ENCODE results near the gene TMEM187. TPM values are rescaled to one million over a fixed set of nuclear protein-coding genes. Genes with fewer than 3 reads are reported as not detected.

The TMEM187 gene
- total and polyA plus RNA-seq, 10 donors: 2.0 to 12.2 (median 5.6) TPM

GRCh38 chrX:153966841-153967535 is 5.6 kb upstream of the TMEM187 start:
- intact Hi-C loops (cut with DNase I; ENCODE audit: low total_unique reads): no loop called here
- Histone ChIP-seq H3K4me1 (peaks cover 20 to 68% (median 50%) of the 10 kb centered on the region in 6 donors), H3K27ac (peak overlapping the region; percentile 57 to 100 (median 98)), H3K4me3 (peak overlapping the region in 5 of 8 donors; percentile 13 to 97 (median 74)), H3K27me3 (replicated peaks in 1 of 7) (no peaks in the 10 kb centered on the region), H3K36me3 (peaks cover 0 to 30% (median 23%) of the 10 kb centered on the region in 6 donors), H3K9me3 (no peaks in the 10 kb centered on the region)
- 53 to 75% (median 60%) methylated on average over 2 to 14 of the region's 14 CpGs for WGBS, 5 donors
- TF ChIP-seq POLR2A (IDR thresholded peaks at IDR 0.05) (no peak), POLR2AphosphoS5 (IDR thresholded peaks at IDR 0.05) (no peak)
- no peak for DNase-seq

- intact Hi-C loops (cut with DNase I; ENCODE audit: low total_unique reads): no loop called here
- Histone ChIP-seq H3K27me3 (replicated peaks in 1 of 7) (no peaks in the 10 kb centered on the region), H3K36me3 (peaks cover 0 to 23% (median 16%) of the 10 kb centered on the region in 6 donors), H3K4me1 (peaks cover 20 to 68% (median 50%) of the 10 kb centered on the region in 6 donors), H3K27ac (peak overlapping the region; percentile 65 to 100 (median 98)), H3K9me3 (no peaks in the 10 kb centered on the region), H3K4me3 (peak overlapping the region in 5 of 8 donors; percentile 13 to 97 (median 74))
- no peak for DNase-seq
- WGBS, 5 donors: 6 to 49% (median 19%) methylated on average over 6 to 16 of the region's 16 CpGs
- TF ChIP-seq CTCF (IDR thresholded peaks at IDR 0.05 in 8 of 11, conservative IDR thresholded peaks at IDR 0.05 in 3 of 11) (no peak), POLR2AphosphoS5 (IDR thresholded peaks at IDR 0.05) (peak; percentile 18 to 66 (median 60)), POLR2A (IDR thresholded peaks at IDR 0.05) (no peak)
These were observed 4.9 kb upstream of the TMEM187 start for GRCh38 chrX:153967536-153968224.

- WGBS, 5 donors: 24 to 64% (median 36%) methylated on average over 9 of the region's 9 CpGs
- TF ChIP-seq POLR2AphosphoS5 (IDR thresholded peaks at IDR 0.05) (no peak), POLR2A (IDR thresholded peaks at IDR 0.05) (no peak), CTCF (IDR thresholded peaks at IDR 0.05 in 8 of 11, conservative IDR thresholded peaks at IDR 0.05 in 3 of 11) (no peak)
- Histone ChIP-seq H3K27me3 (replicated peaks in 1 of 7) (no peaks in the 10 kb centered on the region), H3K4me1 (peaks cover 20 to 70% (median 52%) of the 10 kb centered on the region in 6 donors), H3K27ac (peak overlapping the region; percentile 65 to 100 (median 98)), H3K9me3 (no peaks in the 10 kb centered on the region), H3K4me3 (peak overlapping the region in 5 of 8 donors; percentile 43 to 97 (median 74)), H3K36me3 (peaks cover 0 to 17% (median 11%) of the 10 kb centered on the region in 6 donors)
- intact Hi-C loops (cut with DNase I; ENCODE audit: low total_unique reads): no loop called here
- no peak for DNase-seq
These were observed 4.3 kb upstream of the TMEM187 start for GRCh38 chrX:153968255-153968654.

GRCh38 chrX:153968754-153969124 is 3.8 kb upstream of the TMEM187 start:
- Histone ChIP-seq H3K9me3 (no peaks in the 10 kb centered on the region), H3K27me3 (replicated peaks in 1 of 7) (no peaks in the 10 kb centered on the region), H3K4me3 (peak overlapping the region in 7 of 8 donors; percentile 43 to 97 (median 74)), H3K4me1 (peaks cover 25 to 70% (median 57%) of the 10 kb centered on the region in 6 donors), H3K27ac (peak overlapping the region; percentile 65 to 100 (median 98)), H3K36me3 (peaks cover 0 to 12% (median 7%) of the 10 kb centered on the region in 6 donors)
- TF ChIP-seq POLR2AphosphoS5 (IDR thresholded peaks at IDR 0.05) (peak in 2 of 3 donors; percentile 48 to 59), POLR2A (IDR thresholded peaks at IDR 0.05) (no peak), CTCF (IDR thresholded peaks at IDR 0.05 in 8 of 11, conservative IDR thresholded peaks at IDR 0.05 in 3 of 11) (peak in 1 of 11 experiments; percentile 7)
- WGBS, 5 donors: 6 to 44% (median 25%) methylated on average over 6 to 12 of the region's 12 CpGs; no CpG with 5 or more reads in 1 of the 5 donors
- peak; percentile 79 for DNase-seq
- intact Hi-C loops (cut with DNase I; ENCODE audit: low total_unique reads): no loop called here

Measured in spleen (tissue), 11 donors.